H1 (cell line): ENCODE results near the gene VPREB1. TPM values are rescaled to one million over a fixed set of nuclear protein-coding genes. Genes with fewer than 3 reads are reported as not detected.
A peak's percentile ranks its signal among the peaks of the same experiment; 100 is the strongest.

Source experiments
- CREB1 ChIP-seq: IDR thresholded peaks from 2 replicates; pipeline ENCODE4 v1.6.1; 2012; ENCODE audit warnings: inconsistent platforms
- CTCF ChIP-seq, 3 experiments: IDR thresholded peaks; 1 replicate in 2 of 3; 2 replicates in 1 of 3; pipeline versions ENCODE4 v1.5.1 to v1.6.1; 2011; ENCODE audit warnings: low read length in 3 of 3, mild to moderate bottlenecking in 3 of 3, inconsistent platforms in 2 of 3, low read depth in 1 of 3, moderate library complexity in 1 of 3; ENCODE audit not compliant: insufficient read depth in 1 of 3; ENCODE audit errors: control extremely low read depth in 1 of 3
- TCF12 ChIP-seq: IDR thresholded peaks from 2 replicates; pipeline ENCODE4 v1.6.1; 2011; ENCODE audit warnings: low read depth, mild to moderate bottlenecking, low read length
- polyA plus RNA-seq, 7 experiments: library from polyadenylated mRNA; depleted of rRNA in 3 of 7; stranded (reverse) in 5 of 7; unstranded in 2 of 7; fragments of >200 nt in 5 of 7; fragments of 200-250 nt in 2 of 7; gene quantifications; 1 replicate in 5 of 7; 2 replicates in 1 of 7; 4 replicates in 1 of 7; pipeline versions ENCODE4 v1.2.1 to v1.2.3, GENCODE V29; 2011 to 2013; ENCODE audit warnings: missing spikeins in 2 of 7, mixed read lengths in 2 of 7
- total RNA-seq: library from RNA; stranded (reverse); fragmentation: NEBNext Ultra II Directional; extraction: Animal tissue kit (Norgen Biotek cat#: 25700); gene quantifications from 2 replicates; pipeline ENCODE4 v1.2.1, GENCODE V29; 2021

Gene VPREB1
- total and polyA plus RNA-seq, 2 of the 8 experiments (the other 6 are each of a cell fraction or from before 2014, with no cell fraction given), result not detected

GRCh38 chr22:22195265-22196017 is 49.1 kb upstream of the VPREB1 start (continued):
- peak; percentile 94 to 98 (median 98) for TF ChIP-seq CTCF (IDR thresholded peaks at IDR 0.05; ENCODE audit: control extremely low read depth in 1 of 3, insufficient read depth in 1 of 3, low read depth in 1 of 3, low read length in 3 of 3)
- TF ChIP-seq CREB1, result peak; percentile 21; the same call in 1 of the 2 replicates
- peak; percentile 89; the same call in 1 of the 2 replicates for TF ChIP-seq TCF12
